Calu3 (cell line): ENCODE measurements around the gene EPAS1. TPM values are rescaled to one million over a fixed set of nuclear protein-coding genes. Genes with fewer than 3 reads are reported as not detected.

Experiments used
- BruUV-seq: library from RNA; stranded (reverse); fragments of 400-500 nt; replicated peaks from 2 replicates; lab custom pipeline; 2021; lab: Mats Ljungman, UMichigan
- CTCF ChIA-PET: fragments of 300-600 bp; sonication (Branson Sonifier 250); formaldehyde crosslinking; loops from one replicate; lab custom pipeline; 2022; ENCODE audit warnings: antibody characterized with exemption; lab: Charles Lee
- DNase-seq: peaks from one replicate; pipeline ENCODE4 v3.0.0; 2022
- H3K27ac Mint-ChIP-seq: one replicate; pipeline ENCODE4 v1.8.0; 2022; ENCODE audit warnings: mixed read lengths; ENCODE audit not compliant: unreplicated experiment
- H3K27me3 Mint-ChIP-seq: one replicate; pipeline ENCODE4 v1.8.0; 2022; ENCODE audit warnings: mixed read lengths; ENCODE audit not compliant: unreplicated experiment
- H3K36me3 Mint-ChIP-seq: one replicate; pipeline ENCODE4 v1.8.0; 2022; ENCODE audit warnings: mild to moderate bottlenecking, moderate library complexity, mixed read lengths; ENCODE audit not compliant: insufficient read depth, unreplicated experiment
- H3K4me1 Mint-ChIP-seq: one replicate; pipeline ENCODE4 v1.8.0; 2022; ENCODE audit warnings: mild to moderate bottlenecking, low read depth, mixed read lengths; ENCODE audit not compliant: unreplicated experiment
- H3K4me3 Mint-ChIP-seq: one replicate; pipeline ENCODE4 v1.8.0; 2022; ENCODE audit warnings: mild to moderate bottlenecking, low read depth, moderate library complexity, mixed read lengths; ENCODE audit not compliant: unreplicated experiment
- H3K9me3 Mint-ChIP-seq: one replicate; pipeline ENCODE4 v1.8.0; 2022; ENCODE audit warnings: low read depth, mixed read lengths; ENCODE audit not compliant: unreplicated experiment
- intact Hi-C: fragments of 100-400 bp; cut with micrococcal nuclease; formaldehyde crosslinking; loops from one replicate; pipeline ENCODE4 v1.10.0; 2022; ENCODE audit not compliant: unreplicated experiment
- total RNA-seq: library from RNA; stranded (reverse); gene quantifications from 2 replicates; pipeline ENCODE4 v1.2.3, GENCODE V29; 2022
- TF ChIP-seq, protein P1 (sequence below): fragments of 200-600 bp; IDR thresholded peaks from one replicate; pipeline ENCODE4 v1.8.0; 2022; ENCODE audit warnings: antibody characterized with exemption; ENCODE audit not compliant: unreplicated experiment

EPAS1 gene
- total RNA-seq, 1 experiment from 2014 or later = 18.5 TPM

DNA sequence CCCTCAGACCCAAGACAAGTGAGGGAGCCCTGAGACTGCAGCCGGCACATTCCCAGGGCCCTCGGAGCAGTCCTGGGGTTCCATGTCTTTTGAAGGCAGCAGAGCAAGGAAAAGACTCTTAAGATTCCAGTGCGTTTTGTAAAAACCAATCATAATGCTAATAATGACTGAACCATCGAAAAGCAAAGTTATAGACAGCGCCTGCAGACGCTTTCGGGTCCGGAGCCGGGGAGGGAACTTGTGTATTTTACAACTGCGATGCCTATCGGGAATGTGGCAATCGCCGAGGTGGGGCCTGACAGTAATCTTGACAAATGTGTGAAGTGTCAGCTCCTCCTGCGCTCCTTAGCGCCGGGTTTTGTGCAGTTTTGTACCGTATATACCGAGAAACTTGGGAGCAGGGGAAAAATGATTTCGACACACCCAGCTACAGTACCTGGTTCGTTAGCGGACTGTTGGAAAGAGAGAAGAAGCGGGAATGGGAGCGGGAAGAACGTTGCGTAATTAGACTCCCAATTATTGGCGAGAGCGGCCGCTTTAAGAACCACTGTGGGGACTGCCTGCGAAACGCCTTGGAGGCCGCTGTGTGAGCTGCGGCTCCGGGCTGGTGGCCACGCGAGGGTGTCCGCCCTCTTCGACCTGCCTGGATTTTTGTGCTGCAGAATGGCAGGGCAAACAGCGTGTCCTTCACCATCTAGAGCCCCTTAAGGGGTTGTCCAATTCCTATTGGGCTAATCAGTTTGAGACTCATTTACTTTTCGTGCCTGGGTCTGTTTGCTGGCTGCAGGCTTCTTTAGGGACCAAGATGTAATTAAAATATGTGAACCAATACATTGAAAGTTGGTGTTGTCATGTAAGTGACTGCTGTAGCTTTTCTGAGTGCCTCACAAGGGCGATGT is 2.4 kb downstream of the EPAS1 start:
- DNase-seq = peak; percentile 43
- TF ChIP-seq, protein P1, sequence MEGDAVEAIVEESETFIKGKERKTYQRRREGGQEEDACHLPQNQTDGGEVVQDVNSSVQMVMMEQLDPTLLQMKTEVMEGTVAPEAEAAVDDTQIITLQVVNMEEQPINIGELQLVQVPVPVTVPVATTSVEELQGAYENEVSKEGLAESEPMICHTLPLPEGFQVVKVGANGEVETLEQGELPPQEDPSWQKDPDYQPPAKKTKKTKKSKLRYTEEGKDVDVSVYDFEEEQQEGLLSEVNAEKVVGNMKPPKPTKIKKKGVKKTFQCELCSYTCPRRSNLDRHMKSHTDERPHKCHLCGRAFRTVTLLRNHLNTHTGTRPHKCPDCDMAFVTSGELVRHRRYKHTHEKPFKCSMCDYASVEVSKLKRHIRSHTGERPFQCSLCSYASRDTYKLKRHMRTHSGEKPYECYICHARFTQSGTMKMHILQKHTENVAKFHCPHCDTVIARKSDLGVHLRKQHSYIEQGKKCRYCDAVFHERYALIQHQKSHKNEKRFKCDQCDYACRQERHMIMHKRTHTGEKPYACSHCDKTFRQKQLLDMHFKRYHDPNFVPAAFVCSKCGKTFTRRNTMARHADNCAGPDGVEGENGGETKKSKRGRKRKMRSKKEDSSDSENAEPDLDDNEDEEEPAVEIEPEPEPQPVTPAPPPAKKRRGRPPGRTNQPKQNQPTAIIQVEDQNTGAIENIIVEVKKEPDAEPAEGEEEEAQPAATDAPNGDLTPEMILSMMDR = no peak
- Mint-ChIP-seq H3K4me1 (peaks cover 35% of the 10 kb centered on the region), H3K27me3 (no peaks in the 10 kb centered on the region), H3K9me3 (no peaks in the 10 kb centered on the region), H3K4me3 (peak overlapping the region; percentile 95), H3K27ac (peak overlapping the region; percentile 63), H3K36me3 (peaks cover 29% of the 10 kb centered on the region)
- intact Hi-C loops = loop anchor here (2.0 to 5.0 kb wide), 3 partner anchors 65 to 237 kb away; no protein-coding TSS in a partner anchor
- CTCF ChIA-PET = interaction anchor here (0.7 to 1.6 kb wide), 2 partner anchors 39 to 237 kb away, joined by 3 read pairs; no protein-coding TSS in a partner anchor
- BruUV-seq = no TSS peak

DNA sequence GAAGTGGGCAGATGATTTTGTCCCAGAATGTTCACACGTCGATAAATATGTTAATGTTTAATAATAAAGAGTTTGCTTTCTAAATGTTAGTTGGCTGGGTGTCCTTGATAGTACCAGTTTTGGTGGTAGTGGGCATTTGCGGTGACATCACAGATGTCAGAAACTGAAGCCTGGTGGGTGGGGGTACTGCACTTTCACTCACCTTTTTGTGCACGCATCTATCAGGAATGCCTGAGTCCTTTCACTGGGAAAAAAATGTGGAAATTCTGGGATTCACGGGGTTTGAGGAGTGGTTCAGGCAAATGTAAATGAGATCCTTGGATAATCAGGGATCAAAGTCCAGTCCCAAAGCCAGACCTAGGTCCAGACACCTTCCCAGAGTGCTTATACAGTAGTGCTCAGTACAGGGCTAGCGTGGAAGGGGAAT is 3.2 kb downstream of the EPAS1 start:
- Mint-ChIP-seq H3K4me3 (peak overlapping the region; percentile 95), H3K9me3 (peaks cover 2% of the 10 kb centered on the region), H3K27me3 (no peaks in the 10 kb centered on the region), H3K4me1 (peaks cover 43% of the 10 kb centered on the region), H3K27ac (no peak overlapping the region), H3K36me3 (peaks cover 29% of the 10 kb centered on the region)
- no peak for DNase-seq
- no TSS peak for BruUV-seq
- intact Hi-C loops = no loop called here
- CTCF ChIA-PET = interaction anchor here (1.6 kb wide), 1 partner anchor 238 kb away, joined by 3 read pairs; no protein-coding TSS in a partner anchor
- TF ChIP-seq, protein P1 = no peak

DNA sequence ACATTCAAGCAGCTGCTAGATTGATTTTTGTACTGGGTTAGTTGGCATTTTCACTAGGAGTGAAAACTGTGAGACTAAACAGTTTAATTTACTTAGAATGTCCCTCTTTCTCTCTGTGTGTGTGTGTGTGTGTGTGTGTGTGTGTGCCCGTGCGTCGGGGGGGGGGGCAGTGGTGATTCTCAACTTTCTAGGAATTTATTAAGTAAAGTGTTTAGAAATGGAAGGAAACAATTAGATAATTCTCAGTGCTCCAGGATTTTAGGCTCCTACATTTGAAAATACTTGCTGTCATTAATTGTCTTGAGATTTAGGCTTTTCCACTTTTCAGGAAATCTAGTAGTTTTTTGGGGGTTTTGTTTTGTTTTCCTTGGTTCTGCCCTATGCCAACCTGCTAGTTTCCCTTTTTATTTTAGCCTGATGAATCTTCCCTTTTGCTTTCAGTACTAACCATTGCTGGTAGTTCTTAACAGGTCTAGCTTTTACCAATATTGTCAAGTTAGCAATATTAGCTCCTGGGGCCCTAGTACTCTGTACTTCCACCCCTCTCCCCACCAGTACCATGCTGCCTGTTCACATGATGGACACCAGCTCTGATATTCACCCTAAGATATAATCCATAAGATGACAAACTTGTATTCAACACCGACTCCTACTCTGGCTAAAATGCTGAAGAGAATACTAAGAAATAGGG is 4.9 kb downstream of the EPAS1 start:
- CTCF ChIA-PET = no interaction called here
- intact Hi-C loops = no loop called here
- BruUV-seq = no TSS peak
- Mint-ChIP-seq H3K4me3 (no peak overlapping the region), H3K27me3 (no peaks in the 10 kb centered on the region), H3K27ac (no peak overlapping the region), H3K9me3 (peaks cover 2% of the 10 kb centered on the region), H3K36me3 (peaks cover 29% of the 10 kb centered on the region), H3K4me1 (peaks cover 52% of the 10 kb centered on the region)
- DNase-seq = no peak
- TF ChIP-seq, protein P1 = no peak

DNA sequence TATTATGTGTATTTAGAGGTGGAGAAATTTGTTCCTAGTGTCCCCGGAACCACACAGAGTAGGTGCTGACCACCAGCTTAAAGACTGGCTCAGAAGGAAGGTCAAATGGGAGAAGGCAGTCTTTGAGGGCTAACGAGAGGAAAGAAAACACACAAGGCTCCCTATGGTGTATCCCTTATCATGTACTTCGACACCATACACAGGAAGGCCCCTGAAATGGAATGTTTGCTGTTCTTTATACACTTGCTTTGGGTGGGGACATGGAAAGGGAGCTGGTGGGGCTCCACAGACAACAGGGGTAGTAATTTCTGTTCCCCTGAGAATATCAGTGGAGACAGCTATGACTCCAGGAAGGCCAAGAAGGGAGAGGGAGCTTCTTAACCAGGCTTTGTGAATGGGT is 6.0 kb downstream of the EPAS1 start:
- no TSS peak for BruUV-seq
- H3K4me3 Mint-ChIP-seq = no peak overlapping the region
- TF ChIP-seq, protein P1 = no peak
- H3K27me3 Mint-ChIP-seq = no peaks in the 10 kb centered on the region
- no peak overlapping the region for H3K27ac Mint-ChIP-seq
- peaks cover 63% of the 10 kb centered on the region for H3K4me1 Mint-ChIP-seq
- CTCF ChIA-PET = no interaction called here
- intact Hi-C loops = no loop called here
- H3K36me3 Mint-ChIP-seq = peaks cover 18% of the 10 kb centered on the region
- DNase-seq = no peak
- H3K9me3 Mint-ChIP-seq = peaks cover 2% of the 10 kb centered on the region
